ENCODE results near the gene AGAP1. TPM values are rescaled to one million over a fixed set of nuclear protein-coding genes. Genes with fewer than 3 reads are reported as not detected.

Gene AGAP1
- total and polyA plus RNA-seq, 10 donors, result 1.1 to 26.6 (median 11.3) TPM

GRCh38 chr2:235917506-235917905 lies 423.7 kb downstream of the AGAP1 start:
- TF ChIP-seq POLR2A (IDR thresholded peaks at IDR 0.05) (no peak), POLR2AphosphoS5 (IDR thresholded peaks at IDR 0.05) (no peak)
- TF ChIP-seq, protein P1, sequence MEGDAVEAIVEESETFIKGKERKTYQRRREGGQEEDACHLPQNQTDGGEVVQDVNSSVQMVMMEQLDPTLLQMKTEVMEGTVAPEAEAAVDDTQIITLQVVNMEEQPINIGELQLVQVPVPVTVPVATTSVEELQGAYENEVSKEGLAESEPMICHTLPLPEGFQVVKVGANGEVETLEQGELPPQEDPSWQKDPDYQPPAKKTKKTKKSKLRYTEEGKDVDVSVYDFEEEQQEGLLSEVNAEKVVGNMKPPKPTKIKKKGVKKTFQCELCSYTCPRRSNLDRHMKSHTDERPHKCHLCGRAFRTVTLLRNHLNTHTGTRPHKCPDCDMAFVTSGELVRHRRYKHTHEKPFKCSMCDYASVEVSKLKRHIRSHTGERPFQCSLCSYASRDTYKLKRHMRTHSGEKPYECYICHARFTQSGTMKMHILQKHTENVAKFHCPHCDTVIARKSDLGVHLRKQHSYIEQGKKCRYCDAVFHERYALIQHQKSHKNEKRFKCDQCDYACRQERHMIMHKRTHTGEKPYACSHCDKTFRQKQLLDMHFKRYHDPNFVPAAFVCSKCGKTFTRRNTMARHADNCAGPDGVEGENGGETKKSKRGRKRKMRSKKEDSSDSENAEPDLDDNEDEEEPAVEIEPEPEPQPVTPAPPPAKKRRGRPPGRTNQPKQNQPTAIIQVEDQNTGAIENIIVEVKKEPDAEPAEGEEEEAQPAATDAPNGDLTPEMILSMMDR (IDR thresholded peaks at IDR 0.05 in 8 of 11, conservative IDR thresholded peaks at IDR 0.05 in 3 of 11), result no peak
- DNase-seq, result no peak
- H3K4me1 ChIP-seq, result no peaks in the 10 kb centered on the region
- H3K36me3 ChIP-seq, result peaks cover 0 to 10% (median 0%) of the 10 kb centered on the region in 6 donors
- WGBS, 5 donors, result 83 to 90% (median 87%) methylated on average over 19 of the region's 19 CpGs
- H3K27me3 ChIP-seq (replicated peaks in 1 of 7), result no peaks in the 10 kb centered on the region
- no peak overlapping the region for H3K27ac ChIP-seq
- H3K4me3 ChIP-seq, result no peak overlapping the region
- H3K9me3 ChIP-seq, result peaks cover 0 to 19% (median 13%) of the 10 kb centered on the region in 8 donors
- intact Hi-C loops (cut with DNase I; ENCODE audit: low total_unique reads), result no loop called here

GRCh38 chr2:235918876-235919275 lies 425.0 kb downstream of the AGAP1 start:
- 88 to 94% (median 90%) methylated on average over 8 of the region's 8 CpGs for WGBS, 5 donors
- Histone ChIP-seq H3K27ac (no peak overlapping the region), H3K27me3 (replicated peaks in 1 of 7) (no peaks in the 10 kb centered on the region), H3K9me3 (peaks cover 0 to 19% (median 13%) of the 10 kb centered on the region in 8 donors), H3K4me3 (no peak overlapping the region), H3K36me3 (peaks cover 0 to 10% (median 0%) of the 10 kb centered on the region in 6 donors), H3K4me1 (no peaks in the 10 kb centered on the region)
- intact Hi-C loops (cut with DNase I; ENCODE audit: low total_unique reads), result no loop called here
- no peak for DNase-seq
- TF ChIP-seq, protein P1 (IDR thresholded peaks at IDR 0.05 in 8 of 11, conservative IDR thresholded peaks at IDR 0.05 in 3 of 11), result no peak
- TF ChIP-seq POLR2A (IDR thresholded peaks at IDR 0.05), result no peak
- no peak for TF ChIP-seq POLR2AphosphoS5 (IDR thresholded peaks at IDR 0.05)

GRCh38 chr2:235920216-235920865 lies 426.5 kb downstream of the AGAP1 start:
- WGBS, 5 donors, result 95 to 99% (median 96%) methylated on average over 7 of the region's 7 CpGs
- H3K4me3 ChIP-seq, result no peak overlapping the region
- H3K4me1 ChIP-seq, result no peaks in the 10 kb centered on the region
- no peak overlapping the region for H3K27ac ChIP-seq
- H3K36me3 ChIP-seq, result no peaks in the 10 kb centered on the region
- H3K9me3 ChIP-seq, result peaks cover 0 to 15% (median 12%) of the 10 kb centered on the region in 8 donors
- DNase-seq, result no peak
- TF ChIP-seq, protein P1 (IDR thresholded peaks at IDR 0.05 in 8 of 11, conservative IDR thresholded peaks at IDR 0.05 in 3 of 11), result no peak
- TF ChIP-seq POLR2A (IDR thresholded peaks at IDR 0.05) (no peak), POLR2AphosphoS5 (IDR thresholded peaks at IDR 0.05) (no peak)
- intact Hi-C loops (cut with DNase I; ENCODE audit: low total_unique reads), result no loop called here
- H3K27me3 ChIP-seq (replicated peaks in 1 of 7), result no peaks in the 10 kb centered on the region

DNA sequence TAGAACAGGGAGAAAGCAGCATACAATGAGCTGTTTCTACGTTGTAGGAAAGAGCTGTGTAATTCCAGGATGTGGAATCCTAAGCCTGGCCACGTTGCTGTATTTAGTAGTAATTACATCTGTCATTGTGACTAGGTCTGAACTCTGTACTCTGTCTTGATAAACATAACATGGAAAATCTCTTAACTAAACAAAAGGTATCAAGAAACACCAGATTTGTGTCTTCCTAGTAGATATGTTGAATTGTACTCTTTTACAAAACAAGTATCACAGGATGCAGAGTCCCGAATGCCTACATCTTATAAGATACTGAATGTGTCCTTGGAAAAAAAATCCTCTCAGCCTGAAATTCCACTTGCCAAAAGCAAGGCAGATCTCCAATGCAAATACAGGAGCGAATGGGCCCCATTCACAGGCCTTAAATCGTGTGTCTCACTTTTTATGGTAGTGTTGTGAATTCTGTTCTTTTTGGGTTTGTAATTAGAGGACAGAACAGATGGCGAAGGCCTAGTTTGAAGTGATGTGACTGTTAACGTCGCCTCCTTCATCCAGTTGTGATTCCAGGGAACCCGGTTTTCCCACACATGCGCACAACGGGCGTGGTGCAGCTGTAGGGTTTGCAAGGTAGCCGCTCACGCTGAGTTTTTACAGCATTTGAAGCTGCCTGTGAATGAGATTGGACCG lies 427.8 kb downstream of the AGAP1 start:
- no peak for DNase-seq
- no peaks in the 10 kb centered on the region for H3K4me1 ChIP-seq
- TF ChIP-seq POLR2A (IDR thresholded peaks at IDR 0.05), result no peak
- TF ChIP-seq, protein P1 (IDR thresholded peaks at IDR 0.05 in 8 of 11, conservative IDR thresholded peaks at IDR 0.05 in 3 of 11), result no peak
- TF ChIP-seq POLR2AphosphoS5 (IDR thresholded peaks at IDR 0.05), result no peak
- H3K9me3 ChIP-seq, result peaks cover 0 to 2% (median 0%) of the 10 kb centered on the region in 8 donors
- no peaks in the 10 kb centered on the region for H3K36me3 ChIP-seq
- no peak overlapping the region for H3K27ac ChIP-seq
- no peaks in the 10 kb centered on the region for H3K27me3 ChIP-seq (replicated peaks in 1 of 7)
- no peak overlapping the region for H3K4me3 ChIP-seq
- intact Hi-C loops (cut with DNase I; ENCODE audit: low total_unique reads), result no loop called here
- WGBS, 5 donors, result 83 to 86% (median 85%) methylated on average over 15 of the region's 15 CpGs

All from spleen (tissue), 11 donors.